Measurements from ENCODE around the gene C4B.

DNA sequence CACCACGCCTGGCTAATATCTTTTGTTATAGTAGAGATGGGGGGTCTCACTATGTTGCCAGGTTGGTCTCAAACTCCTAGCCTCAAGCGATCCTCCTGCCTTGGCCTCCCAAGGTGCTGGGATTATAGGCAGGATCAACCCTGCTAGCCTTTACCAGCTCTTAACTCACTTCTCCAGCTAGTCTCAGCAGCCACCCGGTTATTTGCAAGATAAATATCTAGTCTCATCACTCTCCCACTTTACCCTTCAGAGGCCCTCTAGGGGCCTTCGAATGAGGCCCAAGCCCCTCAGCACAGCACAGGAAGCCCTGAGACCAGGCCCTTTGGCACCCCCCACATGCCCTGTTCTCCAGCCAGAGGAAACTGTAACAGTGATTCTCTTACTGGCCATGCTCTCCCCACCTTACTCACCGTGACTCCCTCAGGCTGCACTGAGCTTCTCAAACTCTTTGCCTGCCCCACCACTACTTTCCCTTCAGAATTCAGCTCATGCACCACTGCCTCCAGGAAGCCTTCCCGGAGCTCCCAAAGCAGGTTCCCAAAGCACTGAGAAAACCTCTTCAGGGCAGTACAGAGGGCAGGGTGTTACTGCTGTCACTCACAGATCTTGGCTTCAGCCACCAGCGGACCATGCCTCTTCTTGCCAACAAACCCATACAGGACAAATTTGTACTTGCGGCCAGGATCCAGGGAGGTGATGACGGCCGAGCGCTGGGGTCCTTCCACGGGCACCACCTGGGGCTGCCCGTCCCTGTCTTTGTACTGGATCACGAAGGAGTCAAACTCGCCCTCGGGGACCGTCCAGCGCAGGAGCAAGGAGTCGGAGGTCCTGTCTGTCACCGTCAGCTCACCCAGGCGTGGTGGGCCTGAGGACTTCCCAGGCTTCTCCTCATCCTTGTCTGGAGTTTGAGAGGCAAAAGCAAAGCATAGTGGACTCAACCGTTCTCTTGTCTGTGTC is 69.5 kb downstream of the C4B start:
- TF ChIP-seq NR3C1 (IDR thresholded peaks at IDR 0.05) (no peak), JUN (IDR thresholded peaks at IDR 0.05) (no peak), ZNF302 (CRISPR knock-in tag; IDR thresholded peaks at IDR 0.05) (no peak), POLR2A (IDR thresholded peaks at IDR 0.05; ENCODE audit: low read length) (no peak), MYC (IDR thresholded peaks at IDR 0.05; ENCODE audit: borderline replicate concordance, low read length) (no peak), CBX8 (IDR thresholded peaks at IDR 0.05) (no peak), RAD21 (conservative IDR thresholded peaks at IDR 0.05 in 1 of 2, IDR thresholded peaks at IDR 0.05 in 1 of 2) (no peak)
- TF ChIP-seq, protein P1, sequence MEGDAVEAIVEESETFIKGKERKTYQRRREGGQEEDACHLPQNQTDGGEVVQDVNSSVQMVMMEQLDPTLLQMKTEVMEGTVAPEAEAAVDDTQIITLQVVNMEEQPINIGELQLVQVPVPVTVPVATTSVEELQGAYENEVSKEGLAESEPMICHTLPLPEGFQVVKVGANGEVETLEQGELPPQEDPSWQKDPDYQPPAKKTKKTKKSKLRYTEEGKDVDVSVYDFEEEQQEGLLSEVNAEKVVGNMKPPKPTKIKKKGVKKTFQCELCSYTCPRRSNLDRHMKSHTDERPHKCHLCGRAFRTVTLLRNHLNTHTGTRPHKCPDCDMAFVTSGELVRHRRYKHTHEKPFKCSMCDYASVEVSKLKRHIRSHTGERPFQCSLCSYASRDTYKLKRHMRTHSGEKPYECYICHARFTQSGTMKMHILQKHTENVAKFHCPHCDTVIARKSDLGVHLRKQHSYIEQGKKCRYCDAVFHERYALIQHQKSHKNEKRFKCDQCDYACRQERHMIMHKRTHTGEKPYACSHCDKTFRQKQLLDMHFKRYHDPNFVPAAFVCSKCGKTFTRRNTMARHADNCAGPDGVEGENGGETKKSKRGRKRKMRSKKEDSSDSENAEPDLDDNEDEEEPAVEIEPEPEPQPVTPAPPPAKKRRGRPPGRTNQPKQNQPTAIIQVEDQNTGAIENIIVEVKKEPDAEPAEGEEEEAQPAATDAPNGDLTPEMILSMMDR (IDR thresholded peaks at IDR 0.05): no peak
- TF ChIP-seq, protein P2, sequence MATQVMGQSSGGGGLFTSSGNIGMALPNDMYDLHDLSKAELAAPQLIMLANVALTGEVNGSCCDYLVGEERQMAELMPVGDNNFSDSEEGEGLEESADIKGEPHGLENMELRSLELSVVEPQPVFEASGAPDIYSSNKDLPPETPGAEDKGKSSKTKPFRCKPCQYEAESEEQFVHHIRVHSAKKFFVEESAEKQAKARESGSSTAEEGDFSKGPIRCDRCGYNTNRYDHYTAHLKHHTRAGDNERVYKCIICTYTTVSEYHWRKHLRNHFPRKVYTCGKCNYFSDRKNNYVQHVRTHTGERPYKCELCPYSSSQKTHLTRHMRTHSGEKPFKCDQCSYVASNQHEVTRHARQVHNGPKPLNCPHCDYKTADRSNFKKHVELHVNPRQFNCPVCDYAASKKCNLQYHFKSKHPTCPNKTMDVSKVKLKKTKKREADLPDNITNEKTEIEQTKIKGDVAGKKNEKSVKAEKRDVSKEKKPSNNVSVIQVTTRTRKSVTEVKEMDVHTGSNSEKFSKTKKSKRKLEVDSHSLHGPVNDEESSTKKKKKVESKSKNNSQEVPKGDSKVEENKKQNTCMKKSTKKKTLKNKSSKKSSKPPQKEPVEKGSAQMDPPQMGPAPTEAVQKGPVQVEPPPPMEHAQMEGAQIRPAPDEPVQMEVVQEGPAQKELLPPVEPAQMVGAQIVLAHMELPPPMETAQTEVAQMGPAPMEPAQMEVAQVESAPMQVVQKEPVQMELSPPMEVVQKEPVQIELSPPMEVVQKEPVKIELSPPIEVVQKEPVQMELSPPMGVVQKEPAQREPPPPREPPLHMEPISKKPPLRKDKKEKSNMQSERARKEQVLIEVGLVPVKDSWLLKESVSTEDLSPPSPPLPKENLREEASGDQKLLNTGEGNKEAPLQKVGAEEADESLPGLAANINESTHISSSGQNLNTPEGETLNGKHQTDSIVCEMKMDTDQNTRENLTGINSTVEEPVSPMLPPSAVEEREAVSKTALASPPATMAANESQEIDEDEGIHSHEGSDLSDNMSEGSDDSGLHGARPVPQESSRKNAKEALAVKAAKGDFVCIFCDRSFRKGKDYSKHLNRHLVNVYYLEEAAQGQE (IDR thresholded peaks at IDR 0.05): no peak
